Smooth muscle cell (in vitro differentiated cells): Measurements from ENCODE around the gene RBCK1. TPM values are rescaled to one million over a fixed set of nuclear protein-coding genes. Genes with fewer than 3 reads are reported as not detected.
"Not testable (repeated sequence)": the region's sequence is repeated elsewhere in the genome, so short reads cannot be mapped to it uniquely, and the experiment has no call there.

Experiments used
- DNase-seq: peaks from one replicate; lab custom pipeline; 2025; ENCODE audit not compliant: unreplicated experiment; lab: John Stamatoyannopoulos, UW
- H2AFZ ChIP-seq: fragments of 200-600 bp; sonication (generic); 2 replicates; pipeline ENCODE4 v1.6.0; 2016; ENCODE audit warnings: antibody characterized with exemption, low read depth, mild to moderate bottlenecking
- H3F3A ChIP-seq: fragments of 200-600 bp; sonication (generic); 2 replicates; pipeline ENCODE4 v1.6.0; 2017; ENCODE audit warnings: antibody characterized with exemption, low read depth
- H3K27ac ChIP-seq: fragments of 200-600 bp; sonication (generic); 2 replicates; pipeline ENCODE4 v1.5.1; 2016; ENCODE audit warnings: low read depth, mild to moderate bottlenecking
- H3K27me3 ChIP-seq: fragments of 200-600 bp; sonication (generic); 2 replicates; pipeline ENCODE4 v1.6.1; 2016; ENCODE audit warnings: low read depth, mild to moderate bottlenecking
- H3K36me3 ChIP-seq: fragments of 200-600 bp; sonication (generic); 2 replicates; pipeline ENCODE4 v1.5.1; 2016; ENCODE audit warnings: low read depth
- H3K4me1 ChIP-seq: fragments of 200-600 bp; sonication (generic); 2 replicates; pipeline ENCODE4 v1.5.1; 2016; ENCODE audit warnings: low read depth
- H3K4me2 ChIP-seq: fragments of 200-600 bp; sonication (generic); 2 replicates; pipeline ENCODE4 v1.6.0; 2016; ENCODE audit warnings: mild to moderate bottlenecking
- H3K4me3 ChIP-seq: fragments of 200-600 bp; sonication (generic); 2 replicates; pipeline ENCODE4 v1.5.1; 2016; ENCODE audit warnings: mild to moderate bottlenecking
- H3K79me2 ChIP-seq: fragments of 200-600 bp; sonication (generic); 2 replicates; pipeline ENCODE4 v1.6.0; 2016; ENCODE audit warnings: low read depth, mild to moderate bottlenecking
- H3K9ac ChIP-seq: fragments of 200-600 bp; sonication (generic); 2 replicates; pipeline ENCODE4 v1.6.0; 2016; ENCODE audit warnings: low read depth
- H3K9me3 ChIP-seq: fragments of 200-600 bp; sonication (generic); replicated peaks from 2 replicates; pipeline ENCODE4 v1.5.1; 2016; ENCODE audit warnings: low read depth
- H4K20me1 ChIP-seq: fragments of 200-600 bp; sonication (generic); 2 replicates; pipeline ENCODE4 v1.6.0; 2016; ENCODE audit warnings: low read depth
- WGBS: methylation state at CpG from one replicate; pipeline ENCODE4 v1.1.7; 2016; ENCODE audit warnings: low lambda C conversion rate; 5-methylcytosine and 5-hydroxymethylcytosine counted together
- polyA plus RNA-seq: library from polyadenylated mRNA; unstranded; fragments of >200 nt; fragmentation: Nextera tagmentation; extraction: Ambion mirVana; gene quantifications from 2 replicates; pipeline ENCODE4 v1.2.1, GENCODE V29; 2016
- total RNA-seq: library from RNA; depleted of rRNA; stranded (reverse); fragments of >200 nt; gene quantifications from 2 replicates; pipeline ENCODE4 v1.2.3, GENCODE V29; 2014
- TF ChIP-seq, protein P1 (sequence below): fragments of 200-600 bp; sonication (generic); IDR thresholded peaks from 2 replicates; pipeline ENCODE4 v1.5.1; 2017; ENCODE audit warnings: borderline replicate concordance, mild to moderate bottlenecking, antibody characterized with exemption; ENCODE audit not compliant: insufficient read depth, poor library complexity, severe bottlenecking

The RBCK1 gene
- total and polyA plus RNA-seq, 2 experiments from 2014 or later, result 43.0 to 53.9 TPM

DNA sequence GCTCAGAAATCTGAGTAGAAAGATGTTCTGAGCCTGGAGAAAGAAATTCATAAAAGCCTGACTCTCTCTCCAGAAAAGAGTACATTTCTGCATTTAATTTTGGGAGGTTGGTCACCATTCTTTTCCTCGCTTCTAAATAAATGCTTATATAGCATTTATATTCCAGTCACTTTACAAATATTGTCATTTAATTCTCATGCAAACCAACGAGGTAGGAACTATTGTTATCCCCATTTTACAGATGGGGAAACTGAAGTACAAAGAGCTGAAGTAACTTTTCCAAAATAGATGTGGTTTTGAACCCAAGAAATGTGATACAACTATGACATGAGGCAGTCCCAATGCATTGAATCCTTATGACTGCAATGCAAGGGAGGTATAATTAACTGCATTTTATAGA is 32.0 kb upstream of the RBCK1 start:
- H3K27me3 ChIP-seq, result no peaks in the 10 kb centered on the region
- H3K9ac ChIP-seq, result no peak overlapping the region
- TF ChIP-seq, protein P1, sequence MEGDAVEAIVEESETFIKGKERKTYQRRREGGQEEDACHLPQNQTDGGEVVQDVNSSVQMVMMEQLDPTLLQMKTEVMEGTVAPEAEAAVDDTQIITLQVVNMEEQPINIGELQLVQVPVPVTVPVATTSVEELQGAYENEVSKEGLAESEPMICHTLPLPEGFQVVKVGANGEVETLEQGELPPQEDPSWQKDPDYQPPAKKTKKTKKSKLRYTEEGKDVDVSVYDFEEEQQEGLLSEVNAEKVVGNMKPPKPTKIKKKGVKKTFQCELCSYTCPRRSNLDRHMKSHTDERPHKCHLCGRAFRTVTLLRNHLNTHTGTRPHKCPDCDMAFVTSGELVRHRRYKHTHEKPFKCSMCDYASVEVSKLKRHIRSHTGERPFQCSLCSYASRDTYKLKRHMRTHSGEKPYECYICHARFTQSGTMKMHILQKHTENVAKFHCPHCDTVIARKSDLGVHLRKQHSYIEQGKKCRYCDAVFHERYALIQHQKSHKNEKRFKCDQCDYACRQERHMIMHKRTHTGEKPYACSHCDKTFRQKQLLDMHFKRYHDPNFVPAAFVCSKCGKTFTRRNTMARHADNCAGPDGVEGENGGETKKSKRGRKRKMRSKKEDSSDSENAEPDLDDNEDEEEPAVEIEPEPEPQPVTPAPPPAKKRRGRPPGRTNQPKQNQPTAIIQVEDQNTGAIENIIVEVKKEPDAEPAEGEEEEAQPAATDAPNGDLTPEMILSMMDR, result no peak
- no peak overlapping the region for H3K4me3 ChIP-seq
- no peak for DNase-seq
- no peaks in the 10 kb centered on the region for H3K4me1 ChIP-seq
- peaks cover 12% of the 10 kb centered on the region for H3F3A ChIP-seq
- no peaks in the 10 kb centered on the region for H3K36me3 ChIP-seq
- no peaks in the 10 kb centered on the region for H4K20me1 ChIP-seq
- H3K9me3 ChIP-seq, result no peaks in the 10 kb centered on the region
- WGBS, result 59% methylated on average over 2 of the region's 2 CpGs
- H2AFZ ChIP-seq, result no peak overlapping the region
- H3K4me2 ChIP-seq, result no peak overlapping the region
- H3K27ac ChIP-seq, result no peak overlapping the region
- no peaks in the 10 kb centered on the region for H3K79me2 ChIP-seq

DNA sequence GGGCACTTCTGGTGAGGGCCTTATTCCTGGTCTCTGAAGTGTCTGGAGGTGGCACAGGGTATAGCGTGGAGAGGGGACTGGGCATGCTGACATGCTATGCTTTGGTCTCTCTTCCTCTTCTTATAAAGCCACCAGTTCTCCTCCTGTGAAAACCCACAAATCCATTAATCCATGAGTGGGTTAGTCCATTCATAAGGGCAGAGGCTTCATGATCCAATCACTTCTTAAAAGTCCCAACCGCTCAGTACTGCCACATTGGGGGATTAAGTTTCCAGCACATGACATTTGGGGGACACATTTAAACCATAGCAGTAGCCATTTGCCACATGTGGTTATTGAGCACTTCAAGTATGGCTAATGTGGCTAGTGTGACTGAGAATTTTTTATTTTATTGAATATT is 31.3 kb upstream of the RBCK1 start:
- no peak overlapping the region for H3K4me2 ChIP-seq
- H3F3A ChIP-seq, result peaks cover 12% of the 10 kb centered on the region
- H2AFZ ChIP-seq, result no peak overlapping the region
- H3K79me2 ChIP-seq, result no peaks in the 10 kb centered on the region
- no peak overlapping the region for H3K4me3 ChIP-seq
- no peak overlapping the region for H3K9ac ChIP-seq
- no peak for DNase-seq
- H3K36me3 ChIP-seq, result no peaks in the 10 kb centered on the region
- no peaks in the 10 kb centered on the region for H3K4me1 ChIP-seq
- no peaks in the 10 kb centered on the region for H4K20me1 ChIP-seq
- no peak overlapping the region for H3K27ac ChIP-seq
- WGBS, result 36% methylated on average over 2 of the region's 2 CpGs
- H3K27me3 ChIP-seq, result no peaks in the 10 kb centered on the region
- TF ChIP-seq, protein P1, result no peak
- H3K9me3 ChIP-seq, result no peaks in the 10 kb centered on the region

DNA sequence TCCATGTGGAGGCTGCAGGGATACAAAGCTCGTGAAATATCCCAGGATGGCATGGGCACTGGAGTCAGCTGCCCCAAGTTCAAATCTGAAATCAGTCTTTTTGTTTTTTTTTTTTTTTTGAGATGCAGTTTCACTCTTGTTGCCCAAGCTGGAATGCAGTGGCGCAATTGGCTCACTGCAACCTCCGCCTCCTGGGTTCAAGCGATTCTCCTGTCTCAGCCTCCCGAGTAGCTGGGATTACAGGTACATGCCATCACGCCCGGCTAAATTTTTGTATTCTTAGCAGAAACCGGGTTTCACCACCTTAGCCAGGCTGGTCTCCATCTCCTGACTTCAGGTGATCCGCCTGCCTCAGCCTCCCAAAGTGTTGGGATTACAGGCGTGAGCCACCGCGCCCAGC is 30.5 kb upstream of the RBCK1 start:
- not testable (repeated sequence) for DNase-seq, H3K4me1 ChIP-seq, H3K9ac ChIP-seq, H3K27me3 ChIP-seq, H4K20me1 ChIP-seq, H3K4me3 ChIP-seq, H3K36me3 ChIP-seq, H3K79me2 ChIP-seq, H3K27ac ChIP-seq, H3K9me3 ChIP-seq, H2AFZ ChIP-seq, H3K4me2 ChIP-seq
- peaks cover 18% of the 10 kb centered on the region for H3F3A ChIP-seq
- WGBS, result 94% methylated on average over 12 of the region's 12 CpGs

DNA sequence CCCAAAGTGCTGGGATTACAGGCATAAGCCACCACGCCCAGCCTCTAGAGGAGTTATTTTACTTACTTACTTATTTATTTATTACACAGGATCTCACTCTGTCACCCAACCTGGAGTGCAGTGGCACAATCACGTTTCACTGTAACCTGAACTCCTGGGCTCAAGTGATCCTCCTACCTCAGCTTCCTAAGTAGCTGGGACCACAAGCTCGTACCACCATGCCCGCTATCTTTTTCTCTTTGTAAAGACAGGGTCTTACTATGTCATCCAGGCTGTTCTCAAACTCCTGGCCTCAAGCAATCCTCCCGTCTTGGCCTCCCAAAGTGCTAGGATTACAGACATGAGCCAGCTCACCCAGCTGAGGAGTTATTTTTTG is 29.1 kb upstream of the RBCK1 start:
- TF ChIP-seq, protein P1, result no peak
- Histone ChIP-seq H3K9me3 (no peaks in the 10 kb centered on the region), H3K79me2 (peaks cover 7% of the 10 kb centered on the region), H3K27ac (no peak overlapping the region), H3F3A (peaks cover 20% of the 10 kb centered on the region), H4K20me1 (peaks cover 19% of the 10 kb centered on the region), H3K27me3 (no peaks in the 10 kb centered on the region), H3K4me3 (no peak overlapping the region), H3K4me1 (no peaks in the 10 kb centered on the region), H3K36me3 (no peaks in the 10 kb centered on the region), H3K4me2 (no peak overlapping the region), H3K9ac (no peak overlapping the region), H2AFZ (no peak overlapping the region)
- 85% methylated on average over 5 of the region's 5 CpGs for WGBS
- no peak for DNase-seq
